ENCODE measurements around the gene MREG.
A peak's percentile ranks its signal among the peaks of the same experiment; 100 is the strongest.

The MREG gene

DNA sequence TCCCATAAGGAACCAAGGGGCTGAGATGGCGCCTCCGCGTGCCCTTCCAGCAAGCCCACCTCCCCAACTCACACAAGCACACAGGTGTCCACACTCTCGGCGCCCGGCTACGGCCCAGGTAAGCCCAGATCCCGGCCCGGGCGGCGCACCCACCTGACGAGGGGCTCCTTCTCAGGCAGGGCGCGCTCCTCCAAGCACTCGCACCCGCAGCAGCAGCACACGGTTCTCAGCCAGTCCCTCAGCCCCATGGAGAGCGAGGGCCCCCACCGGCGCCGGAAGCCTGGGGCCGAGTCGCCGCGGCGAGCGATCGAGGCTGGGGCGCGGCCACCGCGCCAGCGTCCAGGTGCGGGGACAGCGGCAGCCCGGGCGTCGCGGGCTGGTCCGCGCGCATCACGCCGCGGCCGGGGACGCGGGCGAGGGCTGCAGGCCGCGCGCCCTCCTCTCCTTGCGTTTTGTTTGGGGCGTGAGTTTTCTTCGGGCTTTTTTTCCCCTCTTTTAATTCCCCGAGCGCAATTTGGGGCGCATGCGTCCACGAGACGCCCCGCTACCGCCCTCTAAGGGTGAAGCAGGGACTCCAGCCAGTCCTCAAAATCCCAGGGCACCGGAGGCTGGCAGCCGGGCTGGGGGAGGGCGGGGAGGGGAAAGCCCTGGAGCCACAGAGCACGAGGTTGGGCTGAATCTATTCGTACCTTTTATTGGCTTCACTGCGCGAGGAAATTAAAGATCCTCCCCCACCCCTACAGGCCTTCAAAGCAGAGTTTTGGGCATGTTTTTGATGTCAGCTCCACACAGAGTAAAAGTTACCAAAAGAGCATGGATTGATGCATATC lies at the start of gene MREG:
TSS of gene MREG (minus strand) at position 472 of the 830 bp plus-strand sequence. CDS start at position 248, 224 bp downstream.
- Mint-ChIP-seq H3K4me3 (peak within 1 kb of the TSS; percentile 91), H3K27me3 (ENCODE audit: low read depth, poor library complexity) (peaks cover 7% of the 10 kb centered on the region), H3K27ac (no peak within 1 kb of the TSS), H3K4me1 (peaks cover 35% of the 10 kb centered on the region), H3K36me3 (ENCODE audit: low read depth) (peaks cover 18% of the 10 kb centered on the region), H3K9me3 (no peaks in the 10 kb centered on the region)
- TF ChIP-seq CTCF (IDR thresholded peaks at IDR 0.05), result peak; percentile 52
- peak; percentile 86 for DNase-seq

- peaks cover 20% of the 10 kb centered on the region for H3K4me1 Mint-ChIP-seq
- H3K4me3 Mint-ChIP-seq, result no peak overlapping the region
- TF ChIP-seq CTCF (IDR thresholded peaks at IDR 0.05), result no peak
- no peak overlapping the region for H3K27ac Mint-ChIP-seq
- H3K27me3 Mint-ChIP-seq (ENCODE audit: low read depth, poor library complexity), result no peaks in the 10 kb centered on the region
- H3K9me3 Mint-ChIP-seq, result no peaks in the 10 kb centered on the region
- no peak for DNase-seq
- H3K36me3 Mint-ChIP-seq (ENCODE audit: low read depth), result peaks cover 34% of the 10 kb centered on the region
Measured at GRCh38 chr2:216059233-216059834, 46.0 kb upstream of the MREG start.

GRCh38 chr2:216057688-216058193 lies 44.4 kb upstream of the MREG start:
- H3K36me3 Mint-ChIP-seq (ENCODE audit: low read depth), result peaks cover 35% of the 10 kb centered on the region
- no peak for DNase-seq
- no peak for TF ChIP-seq CTCF (IDR thresholded peaks at IDR 0.05)
- H3K9me3 Mint-ChIP-seq, result no peaks in the 10 kb centered on the region
- peak overlapping the region; percentile 81 for H3K27ac Mint-ChIP-seq
- no peaks in the 10 kb centered on the region for H3K27me3 Mint-ChIP-seq (ENCODE audit: low read depth, poor library complexity)
- peaks cover 20% of the 10 kb centered on the region for H3K4me1 Mint-ChIP-seq
- H3K4me3 Mint-ChIP-seq, result no peak overlapping the region

GRCh38 chr2:216056739-216057138 lies 43.4 kb upstream of the MREG start:
- Mint-ChIP-seq H3K4me3 (no peak overlapping the region), H3K4me1 (peaks cover 20% of the 10 kb centered on the region), H3K36me3 (ENCODE audit: low read depth) (peaks cover 36% of the 10 kb centered on the region), H3K27ac (no peak overlapping the region), H3K9me3 (no peaks in the 10 kb centered on the region), H3K27me3 (ENCODE audit: low read depth, poor library complexity) (no peaks in the 10 kb centered on the region)
- DNase-seq, result no peak
- TF ChIP-seq CTCF (IDR thresholded peaks at IDR 0.05), result no peak

DNA sequence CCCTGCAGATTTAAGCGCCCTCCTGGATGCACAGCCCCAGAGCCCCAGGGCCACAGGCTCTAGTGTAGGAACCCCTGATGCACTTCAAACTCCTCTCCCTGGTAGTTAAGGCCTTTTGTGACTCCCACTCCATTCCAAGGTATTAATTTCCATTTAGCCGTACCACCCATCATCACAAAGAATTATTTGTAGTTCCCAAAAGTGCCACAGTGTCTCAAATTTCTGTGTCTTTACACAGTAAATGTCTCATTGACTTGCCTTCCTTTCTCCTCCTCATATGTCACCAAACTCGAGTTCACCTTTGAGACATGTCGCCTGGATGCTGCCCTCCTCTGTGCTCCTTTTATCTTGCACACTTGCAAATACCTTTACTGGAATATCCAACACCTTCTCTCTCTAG lies 42.3 kb upstream of the MREG start:
- no peak for TF ChIP-seq CTCF (IDR thresholded peaks at IDR 0.05)
- Mint-ChIP-seq H3K27me3 (ENCODE audit: low read depth, poor library complexity) (no peaks in the 10 kb centered on the region), H3K36me3 (ENCODE audit: low read depth) (peaks cover 34% of the 10 kb centered on the region), H3K4me1 (peaks cover 20% of the 10 kb centered on the region), H3K27ac (peak overlapping the region; percentile 15), H3K4me3 (no peak overlapping the region), H3K9me3 (no peaks in the 10 kb centered on the region)
- DNase-seq, result no peak

All from nephron progenitor cell (in vitro differentiated cells).